ENCODE results near the gene SCN1A.

GRCh38 chr2:166147883-166148282 lies 20.1 kb upstream of the SCN1A start:
- TF ChIP-seq TAF1 (IDR thresholded peaks at IDR 0.05; ENCODE audit: low read depth, low read length), result no peak
- no peak for TF ChIP-seq CHD2 (IDR thresholded peaks at IDR 0.05; ENCODE audit: low read length)
- no peak for TF ChIP-seq JUN (IDR thresholded peaks at IDR 0.05; ENCODE audit: low read depth, low read length)
- TF ChIP-seq POLR2AphosphoS5 (IDR thresholded peaks at IDR 0.05; ENCODE audit: low read depth, low read length), result no peak
- TF ChIP-seq RBBP5 (IDR thresholded peaks at IDR 0.05; ENCODE audit: borderline replicate concordance, low read depth, low read length), result no peak
